ENCODE results near the gene PAX1. TPM values are rescaled to one million over a fixed set of nuclear protein-coding genes. Genes with fewer than 3 reads are reported as not detected.

PAX1 gene
- total and polyA plus RNA-seq, 2 of the 8 experiments (the other 6 are each of a cell fraction or from before 2014, with no cell fraction given): not detected

- TF ChIP-seq RNF2 (IDR thresholded peaks at IDR 0.05; ENCODE audit: borderline replicate concordance, low read depth, low read length, missing control alignments, poor library complexity, severe bottlenecking) (peak; percentile 95), CTBP2 (IDR thresholded peaks at IDR 0.05; ENCODE audit: borderline replicate concordance, insufficient read depth, insufficient read length, low read length) (peak; percentile 99), YY1 (IDR thresholded peaks at IDR 0.05; ENCODE audit: low read depth, low read length) (peak; percentile 43), ASH2L (IDR thresholded peaks at IDR 0.05; ENCODE audit: low read length) (peak; percentile 47), TCF12 (IDR thresholded peaks at IDR 0.05; ENCODE audit: low read depth, low read length) (0 out of 2 replicates have a peak, but pooled peaks have one; percentile 71), MAX (IDR thresholded peaks at IDR 0.05) (0 out of 2 replicates have a peak, but pooled peaks have one; percentile 21), SP1 (IDR thresholded peaks at IDR 0.05; ENCODE audit: low read depth, low read length) (peak; percentile 73; the same call in 1 of the 2 replicates)
Observed at GRCh38 chr20:21701171-21701876, 4.1 kb upstream of the PAX1 start (continued).
